22Rv1 (cell line): Measurements from ENCODE around the gene DVL1.

ENCODE experiments used
- H3K27ac ChIP-seq: fragments of 450-650 bp; 2 replicates; pipeline ENCODE4 v1.5.1; 2017
- CTCF ChIP-seq: fragments of 450-650 bp; IDR thresholded peaks from 2 replicates; pipeline ENCODE4 v1.5.1; 2017; ENCODE audit warnings: mild to moderate bottlenecking
- ZFX ChIP-seq: fragments of 450-650 bp; IDR thresholded peaks from 2 replicates; pipeline ENCODE4 v1.6.1; 2017; ENCODE audit warnings: antibody characterized with exemption, borderline replicate concordance

DVL1 gene

GRCh38 chr1:1357871-1358432 lies 8.7 kb upstream of the DVL1 start:
- peak overlapping the region; percentile 27; the same call in 1 of the 2 replicates for H3K27ac ChIP-seq
- TF ChIP-seq CTCF (no peak), ZFX (no peak)

GRCh38 chr1:1356796-1357401 lies 7.7 kb upstream of the DVL1 start:
- no peak for TF ChIP-seq ZFX
- TF ChIP-seq CTCF: no peak
- no peak overlapping the region for H3K27ac ChIP-seq

- no peak overlapping the region for H3K27ac ChIP-seq
These were observed 7.1 kb upstream of the DVL1 start for GRCh38 chr1:1356166-1356795.

GRCh38 chr1:1355416-1355815 lies 6.2 kb upstream of the DVL1 start:
- H3K27ac ChIP-seq: peak overlapping the region; percentile 64
- TF ChIP-seq CTCF (no peak), ZFX (no peak)

More at GRCh38 chr1:1356166-1356795, 7.1 kb upstream of the DVL1 start:
- no peak for TF ChIP-seq CTCF
- TF ChIP-seq ZFX: no peak

GRCh38 chr1:1354271-1355247 lies 5.3 kb upstream of the DVL1 start:
- peak overlapping the region; percentile 64 for H3K27ac ChIP-seq
- TF ChIP-seq CTCF: 0 out of 2 replicates have a peak, but pooled peaks have one; percentile 4
- no peak for TF ChIP-seq ZFX

- TF ChIP-seq CTCF (no peak), ZFX (no peak)
- H3K27ac ChIP-seq: no peak overlapping the region
These were observed 4.4 kb upstream of the DVL1 start for GRCh38 chr1:1353389-1354151.
